GM10266 (cell line): ENCODE data around the gene TGFA.

Experiments
- DNase-seq: peaks from one replicate; pipeline ENCODE4 v3.0.0; 2012; ENCODE audit errors: extremely low spot score
- TF ChIP-seq, protein P1 (sequence below): IDR thresholded peaks from 2 replicates; pipeline ENCODE4 v1.5.1; 2012; ENCODE audit warnings: mild to moderate bottlenecking, low read depth; ENCODE audit not compliant: control insufficient read depth, insufficient read depth; ENCODE audit errors: missing control alignments

Gene TGFA

DNA sequence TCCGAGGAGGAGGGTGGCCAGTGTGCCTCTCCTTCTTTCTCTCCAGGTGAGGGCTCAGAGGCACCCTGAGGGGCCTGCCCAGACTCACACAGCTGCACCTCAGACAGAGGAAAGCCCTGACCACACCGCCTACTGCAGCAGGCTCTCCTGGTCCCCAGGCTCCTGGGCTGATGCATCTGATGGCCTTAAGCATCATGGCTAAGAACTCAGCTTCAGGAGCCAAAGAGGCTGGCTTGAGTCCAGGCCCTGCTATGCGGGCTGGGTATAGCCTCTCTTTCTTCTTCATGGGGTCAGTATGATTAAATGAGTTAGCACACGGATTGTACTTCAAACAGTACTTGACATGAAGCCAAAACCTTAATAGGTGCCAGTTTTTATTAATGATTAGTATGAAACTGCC is 89.6 kb downstream of the TGFA start:
- no peak for DNase-seq
- TF ChIP-seq, protein P1, sequence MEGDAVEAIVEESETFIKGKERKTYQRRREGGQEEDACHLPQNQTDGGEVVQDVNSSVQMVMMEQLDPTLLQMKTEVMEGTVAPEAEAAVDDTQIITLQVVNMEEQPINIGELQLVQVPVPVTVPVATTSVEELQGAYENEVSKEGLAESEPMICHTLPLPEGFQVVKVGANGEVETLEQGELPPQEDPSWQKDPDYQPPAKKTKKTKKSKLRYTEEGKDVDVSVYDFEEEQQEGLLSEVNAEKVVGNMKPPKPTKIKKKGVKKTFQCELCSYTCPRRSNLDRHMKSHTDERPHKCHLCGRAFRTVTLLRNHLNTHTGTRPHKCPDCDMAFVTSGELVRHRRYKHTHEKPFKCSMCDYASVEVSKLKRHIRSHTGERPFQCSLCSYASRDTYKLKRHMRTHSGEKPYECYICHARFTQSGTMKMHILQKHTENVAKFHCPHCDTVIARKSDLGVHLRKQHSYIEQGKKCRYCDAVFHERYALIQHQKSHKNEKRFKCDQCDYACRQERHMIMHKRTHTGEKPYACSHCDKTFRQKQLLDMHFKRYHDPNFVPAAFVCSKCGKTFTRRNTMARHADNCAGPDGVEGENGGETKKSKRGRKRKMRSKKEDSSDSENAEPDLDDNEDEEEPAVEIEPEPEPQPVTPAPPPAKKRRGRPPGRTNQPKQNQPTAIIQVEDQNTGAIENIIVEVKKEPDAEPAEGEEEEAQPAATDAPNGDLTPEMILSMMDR: no peak

DNA sequence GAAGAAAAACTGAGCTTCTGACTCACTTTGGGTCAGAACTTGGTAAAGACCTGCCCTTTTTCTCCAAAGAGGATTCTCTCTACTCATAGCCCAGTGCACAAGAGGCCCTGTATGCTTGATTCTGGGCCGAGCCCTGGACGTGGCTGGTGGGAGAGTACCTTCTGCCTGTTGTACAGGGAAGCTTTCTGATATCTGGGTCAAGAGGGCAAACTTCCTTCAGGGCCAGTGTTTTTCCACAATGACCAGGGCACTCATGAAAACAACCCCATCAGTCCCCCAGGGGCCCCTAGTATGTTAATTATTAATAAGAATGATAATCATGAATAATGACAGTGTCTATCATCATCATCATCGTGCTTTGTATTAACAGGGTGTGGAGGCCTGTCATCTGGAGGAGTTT is 90.0 kb downstream of the TGFA start:
- TF ChIP-seq, protein P1: no peak
- no peak for DNase-seq

DNA sequence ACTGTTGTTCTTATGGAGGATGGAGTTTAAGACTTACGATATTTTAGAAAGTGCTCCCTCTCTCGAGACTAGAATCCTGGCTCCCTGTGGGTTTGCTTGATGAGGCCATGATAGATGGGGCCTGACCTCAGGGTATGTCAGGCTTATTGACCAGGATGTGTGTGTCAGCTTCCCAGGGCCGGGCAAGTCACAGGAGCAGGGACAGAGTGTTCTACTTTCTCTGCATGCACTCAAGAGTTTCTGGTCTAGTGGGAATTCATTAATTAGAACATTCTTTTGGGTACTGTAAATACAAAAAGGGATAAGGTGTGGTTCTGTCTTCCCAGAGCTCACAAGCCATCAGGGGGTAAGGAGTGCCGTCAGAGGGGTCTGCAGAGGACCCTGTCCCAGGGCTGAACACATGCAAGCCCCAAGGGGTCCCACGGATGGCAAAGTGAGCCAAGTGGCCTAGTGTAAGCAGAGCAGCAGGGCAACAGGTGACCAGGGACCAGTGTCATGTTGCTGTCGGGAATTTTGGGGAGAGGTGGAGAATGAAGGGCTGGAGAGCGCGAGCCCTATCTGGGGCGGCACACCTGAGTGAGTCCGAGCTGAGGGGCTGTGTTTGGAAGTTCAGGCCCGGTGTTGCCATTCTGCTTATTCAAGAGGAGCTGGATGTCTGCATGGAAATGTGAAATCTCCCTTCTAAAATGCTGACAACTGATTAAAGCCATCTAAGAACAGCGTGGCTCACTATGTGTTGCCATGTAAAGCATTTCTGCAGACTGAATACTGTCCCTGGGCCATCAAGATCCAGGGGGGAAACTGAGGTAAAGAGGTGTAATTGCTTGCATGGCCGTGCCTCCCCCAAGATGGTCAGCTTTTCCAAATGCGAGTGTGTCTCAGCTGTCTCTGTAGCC is 91.4 kb downstream of the TGFA start:
- TF ChIP-seq, protein P1: no peak
- no peak for DNase-seq

DNA sequence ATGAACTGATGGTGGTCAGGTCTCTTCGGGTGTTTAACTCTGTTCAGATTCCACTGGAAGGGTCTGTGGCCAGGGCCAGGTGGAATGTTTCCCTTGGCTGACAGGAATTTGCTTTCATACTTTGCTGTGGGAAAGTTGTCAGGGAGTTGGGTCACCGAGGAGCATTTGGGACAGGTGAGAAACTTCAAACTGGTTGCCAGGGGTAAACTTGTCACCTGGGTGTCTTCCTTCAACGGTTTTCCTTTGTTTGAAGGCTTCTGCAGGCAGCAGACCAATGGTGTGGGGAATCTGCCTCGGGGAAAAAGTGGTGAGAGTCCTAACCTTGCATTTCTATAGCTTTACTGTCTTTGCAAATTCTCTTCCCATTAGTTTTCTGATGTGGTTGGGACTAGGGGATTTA is 92.2 kb downstream of the TGFA start:
- no peak for DNase-seq
- TF ChIP-seq, protein P1: no peak

DNA sequence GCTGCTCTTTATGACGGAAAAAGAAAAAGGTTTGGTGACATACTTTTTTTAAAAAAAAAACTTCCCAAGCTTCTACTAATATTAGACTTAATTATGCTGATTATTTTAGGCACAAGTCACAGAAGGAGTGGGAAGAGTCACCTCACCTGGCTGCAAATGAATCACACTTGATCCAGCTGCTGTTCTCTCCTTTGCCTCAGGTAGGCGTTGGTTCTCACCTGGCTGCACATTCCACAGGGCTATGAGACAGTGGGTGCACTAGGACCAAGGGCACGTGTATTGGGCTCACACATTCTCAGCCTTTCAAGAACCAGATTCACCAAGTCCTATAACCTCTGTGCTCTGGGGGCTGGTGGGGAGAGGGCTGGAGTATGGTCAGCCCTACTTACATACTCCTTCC is 93.3 kb downstream of the TGFA start:
- TF ChIP-seq, protein P1: no peak

DNA sequence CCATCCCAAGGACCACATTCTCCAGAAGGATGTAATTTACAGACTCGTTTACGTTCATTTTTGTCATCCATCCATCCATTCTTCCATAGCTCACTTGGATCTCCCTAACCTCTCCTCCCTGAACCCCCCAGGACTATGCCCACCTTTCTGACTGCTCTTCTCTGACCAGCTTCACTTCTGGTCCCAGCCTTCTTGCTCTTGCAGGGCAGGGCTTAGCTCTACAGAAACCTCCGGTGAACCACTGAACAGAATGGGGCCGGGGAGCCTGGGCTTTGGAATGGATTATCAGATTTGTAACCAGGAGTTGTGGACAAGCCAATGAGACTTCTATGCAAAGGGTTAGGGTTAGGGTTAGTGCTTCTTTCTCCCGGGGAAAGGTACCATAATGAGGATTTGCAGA is 95.0 kb downstream of the TGFA start:
- DNase-seq: no peak
- TF ChIP-seq, protein P1: no peak

More for the DNA sequence above, 93.3 kb downstream of the TGFA start:
- DNase-seq: no peak
